SK-N-MC (cell line): Measurements from ENCODE around the gene PPM1N.

Source experiments
- EZH2 ChIP-seq: fragments of 200-600 bp; sonication (generic); IDR thresholded peaks from one replicate; pipeline ENCODE4 v1.6.1; 2017; ENCODE audit warnings: antibody characterized with exemption
- POLR2AphosphoS5 ChIP-seq: IDR thresholded peaks from 2 replicates; pipeline ENCODE4 v1.6.1; 2012; ENCODE audit warnings: mild to moderate bottlenecking, low read depth, low read length, borderline replicate concordance

- TF ChIP-seq EZH2, result no peak
- TF ChIP-seq POLR2AphosphoS5, result no peak
These were observed 48.3 kb upstream of the PPM1N start for GRCh38 chr19:45450012-45450333.
